CD14-positive monocyte (primary cell): ENCODE data around the gene ONECUT1. TPM values are rescaled to one million over a fixed set of nuclear protein-coding genes. Genes with fewer than 3 reads are reported as not detected.

Experiments used
- DNase-seq, 3 donors: peaks; one replicate each; pipeline ENCODE4 v3.0.0-alpha.2; 2011 to 2022
- H2AFZ ChIP-seq: 2 replicates; pipeline ENCODE4 v1.6.0; 2012; ENCODE audit warnings: mild to moderate bottlenecking, low read depth, low read length, inconsistent platforms; ENCODE audit not compliant: insufficient read depth, poor library complexity, severe bottlenecking
- H3K27ac ChIP-seq, 2 donors: 1 replicate in 1 of 2; 2 replicates in 1 of 2; pipeline ENCODE4 v1.5.1; 2012 to 2013; ENCODE audit warnings: low read length in 2 of 2, control low read depth in 1 of 2, inconsistent platforms in 1 of 2, low read depth in 1 of 2, mild to moderate bottlenecking in 1 of 2
- H3K27me3 ChIP-seq, 2 donors: one replicate each; pipeline versions ENCODE4 v1.6.0 to v1.6.1; 2011 to 2013; ENCODE audit warnings: low read length in 2 of 2; ENCODE audit not compliant: control insufficient read depth in 2 of 2, insufficient read depth in 2 of 2
- H3K36me3 ChIP-seq, 2 donors: replicated peaks in 1 of 2; 1 replicate in 1 of 2; 2 replicates in 1 of 2; pipeline versions ENCODE4 v1.5.1 to v1.6.1; 2012 to 2013; ENCODE audit warnings: low read length in 2 of 2, control low read depth in 1 of 2, inconsistent platforms in 1 of 2, mild to moderate bottlenecking in 1 of 2; ENCODE audit not compliant: insufficient read depth in 2 of 2, control insufficient read depth in 1 of 2
- H3K4me1 ChIP-seq, 2 donors: 1 replicate in 1 of 2; 2 replicates in 1 of 2; pipeline versions ENCODE4 v1.5.1 to v1.6.1; 2012 to 2013; ENCODE audit warnings: low read length in 2 of 2, control low read depth in 1 of 2, inconsistent platforms in 1 of 2, mild to moderate bottlenecking in 1 of 2, moderate library complexity in 1 of 2; ENCODE audit not compliant: insufficient read depth in 2 of 2, control insufficient read depth in 1 of 2
- H3K4me2 ChIP-seq: replicated peaks from 2 replicates; pipeline ENCODE3; 2012; ENCODE audit warnings: low read length, moderate library complexity, mild to moderate bottlenecking; ENCODE audit not compliant: poor library complexity, severe bottlenecking; ENCODE audit errors: extremely low read depth
- H3K4me3 ChIP-seq, 3 experiments: fragments of 200-600 bp in 1 of 3; sonication (generic) in 1 of 3; replicated peaks in 1 of 3; 1 replicate in 2 of 3; 2 replicates in 1 of 3; pipeline ENCODE4 v1.5.1; 2011 to 2013; ENCODE audit warnings: low read length in 3 of 3, mild to moderate bottlenecking in 3 of 3, control low read depth in 2 of 3, low read depth in 2 of 3, inconsistent platforms in 1 of 3, moderate library complexity in 1 of 3
- H3K79me2 ChIP-seq: 2 replicates; pipeline ENCODE4 v1.6.0; 2012; ENCODE audit warnings: mild to moderate bottlenecking, control low read depth, inconsistent platforms, low read length, moderate library complexity; ENCODE audit not compliant: insufficient read depth
- H3K9ac ChIP-seq: 2 replicates; pipeline ENCODE4 v1.6.0; 2017; ENCODE audit warnings: low read length, mild to moderate bottlenecking; ENCODE audit not compliant: insufficient read depth, poor library complexity, severe bottlenecking
- H3K9me3 ChIP-seq, 2 donors: replicated peaks in 1 of 2; 1 replicate in 1 of 2; 2 replicates in 1 of 2; pipeline versions ENCODE4 v1.5.1 to v1.6.1; 2012 to 2013; ENCODE audit warnings: low read length in 2 of 2, control low read depth in 1 of 2; ENCODE audit not compliant: control insufficient read depth in 1 of 2, insufficient read depth in 1 of 2
- H4K20me1 ChIP-seq: 2 replicates; pipeline ENCODE4 v1.6.0; 2012; ENCODE audit warnings: mild to moderate bottlenecking, low read length, control low read depth, moderate library complexity; ENCODE audit not compliant: insufficient read depth
- H3K27ac Mint-ChIP-seq, 7 donors: one replicate each; pipeline ENCODE4 v1.8.0; 2020; ENCODE audit warnings: mild to moderate bottlenecking in 7 of 7, mixed read lengths in 7 of 7, moderate library complexity in 6 of 7, inconsistent platforms in 2 of 7
- H3K27me3 Mint-ChIP-seq, 3 donors: one replicate each; pipeline ENCODE4 v1.8.0; 2021 to 2022; ENCODE audit warnings: low read depth in 3 of 3, mild to moderate bottlenecking in 3 of 3, mixed read lengths in 3 of 3, moderate library complexity in 3 of 3, inconsistent platforms in 1 of 3
- H3K36me3 Mint-ChIP-seq, 2 donors: one replicate each; pipeline ENCODE4 v1.8.0; 2020; ENCODE audit warnings: mixed read lengths in 2 of 2, inconsistent platforms in 1 of 2, mild to moderate bottlenecking in 1 of 2
- H3K4me1 Mint-ChIP-seq: one replicate; pipeline ENCODE4 v1.8.0; 2020; ENCODE audit warnings: mild to moderate bottlenecking, mixed read lengths
- H3K4me3 Mint-ChIP-seq, 2 donors: one replicate each; pipeline ENCODE4 v1.8.0; 2020; ENCODE audit warnings: mild to moderate bottlenecking in 2 of 2, mixed read lengths in 2 of 2, moderate library complexity in 1 of 2
- H3K9me3 Mint-ChIP-seq, 7 donors: one replicate each; pipeline ENCODE4 v1.8.0; 2020 to 2022; ENCODE audit warnings: mixed read lengths in 7 of 7, mild to moderate bottlenecking in 6 of 7, moderate library complexity in 6 of 7, inconsistent platforms in 2 of 7
- CTCF ChIP-seq: fragments of 200-600 bp; IDR thresholded peaks from one replicate; pipeline ENCODE4 v1.8.0; 2022; ENCODE audit warnings: antibody characterized with exemption, mild to moderate bottlenecking
- WGBS: methylation state at CpG from one replicate; pipeline ENCODE4 v1.1.5; 2013; ENCODE audit warnings: missing lambda C conversion rate; ENCODE audit not compliant: insufficient coverage; 5-methylcytosine and 5-hydroxymethylcytosine counted together
- intact Hi-C, 2 donors: fragments of 100-400 bp; cut with micrococcal nuclease; formaldehyde crosslinking; loops; one replicate each; pipeline versions ENCODE4 v1.15.0 to v1.15.1; 2023
- polyA plus RNA-seq, 3 donors: library from polyadenylated mRNA; depleted of rRNA in 1 of 3; unstranded in 2 of 3; stranded (reverse) in 1 of 3; fragments of 300-500 nt in 2 of 3; fragments of >200 nt in 1 of 3; fragmentation: Illumina TruSeq in 2 of 3; gene quantifications; 1 replicate in 2 of 3; 2 replicates in 1 of 3; pipeline ENCODE4 v1.2.3, GENCODE V29; 2012 to 2021

The ONECUT1 gene
- polyA plus RNA-seq, 3 donors = not detected

- H3K36me3 ChIP-seq = no peaks in the 10 kb centered on the region
- H3K27me3 ChIP-seq = no peaks in the 10 kb centered on the region
- 100% methylated on average over 1 of the region's 6 CpGs for WGBS
- H4K20me1 ChIP-seq = no peaks in the 10 kb centered on the region
- Mint-ChIP-seq H3K4me1 (peaks cover 9% of the 10 kb centered on the region), H3K36me3 (no peaks in the 10 kb centered on the region), H3K27me3 (no peaks in the 10 kb centered on the region), H3K27ac (peak overlapping the region in 1 of 7 donors; percentile 48), H3K9me3 (no peaks in the 10 kb centered on the region), H3K4me3 (no peak overlapping the region)
- no peak overlapping the region for H3K27ac ChIP-seq
- H3K4me1 ChIP-seq = no peaks in the 10 kb centered on the region
- H3K9me3 ChIP-seq = no peaks in the 10 kb centered on the region
- no peaks in the 10 kb centered on the region for H3K79me2 ChIP-seq
- H3K9ac ChIP-seq = no peak overlapping the region
- DNase-seq = no peak
- TF ChIP-seq CTCF = no peak
- no peak overlapping the region for H3K4me3 ChIP-seq
- no peak overlapping the region for H2AFZ ChIP-seq
- intact Hi-C loops = no loop called here
- H3K4me2 ChIP-seq = no peak overlapping the region
Observed at GRCh38 chr15:52717924-52718323, 72.2 kb downstream of the ONECUT1 start.

- intact Hi-C loops = no loop called here
- H3K27me3 ChIP-seq = no peaks in the 10 kb centered on the region
Observed at GRCh38 chr15:52717481-52717880, 72.7 kb downstream of the ONECUT1 start.

More at GRCh38 chr15:52717481-52717880, 72.7 kb downstream of the ONECUT1 start:
- Histone ChIP-seq H3K79me2 (no peaks in the 10 kb centered on the region), H3K27ac (no peak overlapping the region), H2AFZ (no peak overlapping the region), H4K20me1 (no peaks in the 10 kb centered on the region), H3K9me3 (no peaks in the 10 kb centered on the region), H3K4me3 (no peak overlapping the region), H3K36me3 (no peaks in the 10 kb centered on the region), H3K4me2 (no peak overlapping the region), H3K4me1 (no peaks in the 10 kb centered on the region), H3K9ac (no peak overlapping the region)
- H3K4me1 Mint-ChIP-seq = peaks cover 9% of the 10 kb centered on the region
- no peak overlapping the region for H3K4me3 Mint-ChIP-seq
- no peak for DNase-seq
- peak overlapping the region in 1 of 7 donors; percentile 48 for H3K27ac Mint-ChIP-seq
- TF ChIP-seq CTCF = no peak
- no peaks in the 10 kb centered on the region for H3K27me3 Mint-ChIP-seq
- no peaks in the 10 kb centered on the region for H3K9me3 Mint-ChIP-seq
- WGBS = 48% methylated on average over 4 of the region's 6 CpGs
- no peaks in the 10 kb centered on the region for H3K36me3 Mint-ChIP-seq
